Gastrocnemius medialis (tissue), 4 donors: ENCODE measurements around the gene SH3PXD2B.

ENCODE experiments used
- CTCF ChIP-seq, 5 experiments: fragments of 450-650 bp in 3 of 5; fragments of 200-600 bp in 2 of 5; sonication (generic) in 2 of 5; IDR thresholded peaks in 4 of 5; conservative IDR thresholded peaks in 1 of 5; 1 replicate in 4 of 5; 2 replicates in 1 of 5; pipeline ENCODE4 v1.5.1; 2016 to 2019; ENCODE audit warnings: antibody characterized with exemption in 5 of 5, mild to moderate bottlenecking in 3 of 5, moderate library complexity in 3 of 5
- POLR2A ChIP-seq, 2 donors: fragments of 450-650 bp; IDR thresholded peaks; one replicate each; pipeline ENCODE4 v1.6.1; 2017; ENCODE audit warnings: antibody characterized with exemption in 2 of 2, mild to moderate bottlenecking in 2 of 2, moderate library complexity in 2 of 2

- TF ChIP-seq CTCF (IDR thresholded peaks at IDR 0.05 in 4 of 5, conservative IDR thresholded peaks at IDR 0.05 in 1 of 5) = no peak
- no peak for TF ChIP-seq POLR2A (IDR thresholded peaks at IDR 0.05)
Observed at GRCh38 chr5:172439785-172440477, 14.4 kb downstream of the SH3PXD2B start.
